Activated B cell treated with CpG ODN at 0.5 μM for 24 hours (primary cell): ENCODE measurements around the gene ANO3. TPM values are rescaled to one million over a fixed set of nuclear protein-coding genes. Genes with fewer than 3 reads are reported as not detected.

ENCODE experiments used
- ATAC-seq: fragments of 200-7000 bp; cut with Tn5 transposase; one replicate; pipeline ENCODE4 v1.10.0; 2021; ENCODE audit warnings: low read depth, mild to moderate bottlenecking, moderate library complexity
- CTCF ChIA-PET: fragments of 350-600 bp; sonication (Branson Sonifier 250); formaldehyde crosslinking; loops from one replicate; lab custom pipeline; 2021; ENCODE audit warnings: antibody characterized with exemption; lab: Charles Lee
- POLR2A ChIA-PET: fragments of 350-600 bp; sonication (Branson Sonifier 250); formaldehyde crosslinking; loops from one replicate; lab custom pipeline; 2021; ENCODE audit warnings: antibody characterized with exemption; lab: Charles Lee
- DNase-seq: peaks from one replicate; pipeline ENCODE4 v3.0.0; 2022
- H3K27ac Mint-ChIP-seq: one replicate; pipeline ENCODE4 v1.8.0; 2020; ENCODE audit warnings: mixed read lengths
- H3K27me3 Mint-ChIP-seq: one replicate; pipeline ENCODE4 v1.8.0; 2021; ENCODE audit warnings: mixed read lengths
- H3K36me3 Mint-ChIP-seq: one replicate; pipeline ENCODE4 v1.8.0; 2021; ENCODE audit warnings: low read depth, mixed read lengths
- H3K4me1 Mint-ChIP-seq: one replicate; pipeline ENCODE4 v1.8.0; 2021; ENCODE audit warnings: mixed read lengths
- H3K4me3 Mint-ChIP-seq: one replicate; pipeline ENCODE4 v1.8.0; 2020; ENCODE audit warnings: mild to moderate bottlenecking, mixed read lengths
- H3K9me3 Mint-ChIP-seq: one replicate; pipeline ENCODE4 v1.8.0; 2020; ENCODE audit warnings: mixed read lengths
- intact Hi-C: fragments of 100-400 bp; cut with micrococcal nuclease; formaldehyde crosslinking; loops from one replicate; pipeline ENCODE4 v1.15.1; 2024
- total RNA-seq: library from RNA; stranded (reverse); gene quantifications from 2 replicates; pipeline ENCODE4 v1.2.3, GENCODE V29; 2022
- TF ChIP-seq, protein P1 (sequence below): fragments of 200-600 bp; IDR thresholded peaks from one replicate; pipeline ENCODE4 v1.8.0; 2022; ENCODE audit warnings: antibody characterized with exemption, mild to moderate bottlenecking

ANO3 gene
- total RNA-seq, 1 donor from 2014 or later = not detected

DNA sequence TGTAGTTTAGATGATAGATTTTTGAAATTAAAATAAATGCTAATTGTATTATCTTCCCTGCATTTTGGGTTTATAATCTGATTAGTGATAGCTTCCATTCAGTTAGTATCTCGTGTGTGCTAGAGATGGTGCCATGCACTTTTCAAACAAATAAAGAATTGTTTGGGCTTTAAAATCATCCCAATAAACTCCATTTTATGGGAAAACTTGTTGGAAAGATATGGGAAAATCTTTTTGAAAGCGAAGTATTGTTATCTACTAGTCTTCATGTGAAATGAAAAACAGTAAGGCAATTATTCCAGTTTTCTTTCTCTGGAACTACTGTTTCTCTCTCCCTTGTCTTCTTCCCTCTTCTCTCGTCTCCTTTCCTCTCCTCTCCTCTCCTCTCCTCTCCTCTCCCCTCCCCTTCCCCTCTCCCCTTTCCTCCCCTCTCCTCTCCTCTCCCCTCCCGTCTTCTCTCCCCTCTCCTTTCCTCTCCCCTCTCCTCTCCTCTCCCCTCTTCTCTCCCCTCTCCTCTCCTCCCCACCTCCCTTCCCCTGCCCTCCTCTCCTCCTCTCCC, 268.0 kb downstream of the ANO3 start:
- ChIA-PET POLR2A (no interaction called here), CTCF (no interaction called here)
- ATAC-seq (no peak), DNase-seq (no peak)
- no peaks in the 10 kb centered on the region for H3K36me3 Mint-ChIP-seq
- H3K27me3 Mint-ChIP-seq = no peaks in the 10 kb centered on the region
- H3K4me1 Mint-ChIP-seq = no peaks in the 10 kb centered on the region
- intact Hi-C loops = no loop called here
- H3K9me3 Mint-ChIP-seq = peaks cover 9% of the 10 kb centered on the region
- no peak overlapping the region for H3K27ac Mint-ChIP-seq
- no peak overlapping the region for H3K4me3 Mint-ChIP-seq
- TF ChIP-seq, protein P1, sequence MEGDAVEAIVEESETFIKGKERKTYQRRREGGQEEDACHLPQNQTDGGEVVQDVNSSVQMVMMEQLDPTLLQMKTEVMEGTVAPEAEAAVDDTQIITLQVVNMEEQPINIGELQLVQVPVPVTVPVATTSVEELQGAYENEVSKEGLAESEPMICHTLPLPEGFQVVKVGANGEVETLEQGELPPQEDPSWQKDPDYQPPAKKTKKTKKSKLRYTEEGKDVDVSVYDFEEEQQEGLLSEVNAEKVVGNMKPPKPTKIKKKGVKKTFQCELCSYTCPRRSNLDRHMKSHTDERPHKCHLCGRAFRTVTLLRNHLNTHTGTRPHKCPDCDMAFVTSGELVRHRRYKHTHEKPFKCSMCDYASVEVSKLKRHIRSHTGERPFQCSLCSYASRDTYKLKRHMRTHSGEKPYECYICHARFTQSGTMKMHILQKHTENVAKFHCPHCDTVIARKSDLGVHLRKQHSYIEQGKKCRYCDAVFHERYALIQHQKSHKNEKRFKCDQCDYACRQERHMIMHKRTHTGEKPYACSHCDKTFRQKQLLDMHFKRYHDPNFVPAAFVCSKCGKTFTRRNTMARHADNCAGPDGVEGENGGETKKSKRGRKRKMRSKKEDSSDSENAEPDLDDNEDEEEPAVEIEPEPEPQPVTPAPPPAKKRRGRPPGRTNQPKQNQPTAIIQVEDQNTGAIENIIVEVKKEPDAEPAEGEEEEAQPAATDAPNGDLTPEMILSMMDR = no peak

DNA sequence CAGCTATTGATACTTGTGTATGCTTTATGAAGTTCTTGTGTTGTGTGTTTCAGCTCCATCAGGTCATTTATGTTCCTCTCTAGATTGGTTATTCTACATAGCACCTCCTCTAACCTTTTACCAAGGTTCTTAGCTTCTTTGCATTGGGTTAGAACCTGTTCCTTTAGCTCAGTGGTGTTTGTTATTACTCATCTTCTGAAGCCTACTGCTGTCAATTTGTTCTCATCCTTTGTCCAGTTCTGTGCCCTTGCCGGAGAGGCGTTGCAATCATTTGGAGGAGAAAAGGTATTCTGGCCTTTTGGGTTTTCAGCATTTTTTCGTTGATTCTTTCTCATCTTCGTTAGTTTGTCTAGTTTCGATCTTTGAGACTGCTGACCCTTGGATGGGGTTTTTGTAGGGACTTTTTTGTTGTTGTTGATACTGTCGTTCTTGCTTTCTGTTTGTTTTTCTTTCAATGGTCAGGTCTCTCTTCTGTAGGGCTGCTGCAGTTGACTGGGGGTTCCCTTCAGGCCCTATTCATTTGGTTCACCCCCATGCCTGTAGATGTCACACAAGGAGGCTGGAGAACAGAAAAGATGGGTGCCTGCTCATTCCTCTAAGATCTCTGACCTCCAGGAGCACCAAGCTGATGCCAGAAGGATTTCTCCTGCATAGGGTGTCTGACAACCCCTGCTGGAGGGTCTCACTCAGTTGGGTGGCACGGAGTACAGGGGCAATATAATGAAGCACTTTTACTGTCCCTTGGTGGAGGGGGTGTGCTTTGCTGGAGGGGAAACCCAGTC, 276.0 kb downstream of the ANO3 start:
- POLR2A ChIA-PET = no interaction called here
- TF ChIP-seq, protein P1 = no peak
- CTCF ChIA-PET = no interaction called here
- ATAC-seq (no peak), DNase-seq (no peak)
- no peaks in the 10 kb centered on the region for H3K27me3 Mint-ChIP-seq
- no peaks in the 10 kb centered on the region for H3K4me1 Mint-ChIP-seq
- H3K4me3 Mint-ChIP-seq = no peak overlapping the region
- H3K9me3 Mint-ChIP-seq = peaks cover 6% of the 10 kb centered on the region
- no peak overlapping the region for H3K27ac Mint-ChIP-seq
- H3K36me3 Mint-ChIP-seq = no peaks in the 10 kb centered on the region
- intact Hi-C loops = no loop called here

DNA sequence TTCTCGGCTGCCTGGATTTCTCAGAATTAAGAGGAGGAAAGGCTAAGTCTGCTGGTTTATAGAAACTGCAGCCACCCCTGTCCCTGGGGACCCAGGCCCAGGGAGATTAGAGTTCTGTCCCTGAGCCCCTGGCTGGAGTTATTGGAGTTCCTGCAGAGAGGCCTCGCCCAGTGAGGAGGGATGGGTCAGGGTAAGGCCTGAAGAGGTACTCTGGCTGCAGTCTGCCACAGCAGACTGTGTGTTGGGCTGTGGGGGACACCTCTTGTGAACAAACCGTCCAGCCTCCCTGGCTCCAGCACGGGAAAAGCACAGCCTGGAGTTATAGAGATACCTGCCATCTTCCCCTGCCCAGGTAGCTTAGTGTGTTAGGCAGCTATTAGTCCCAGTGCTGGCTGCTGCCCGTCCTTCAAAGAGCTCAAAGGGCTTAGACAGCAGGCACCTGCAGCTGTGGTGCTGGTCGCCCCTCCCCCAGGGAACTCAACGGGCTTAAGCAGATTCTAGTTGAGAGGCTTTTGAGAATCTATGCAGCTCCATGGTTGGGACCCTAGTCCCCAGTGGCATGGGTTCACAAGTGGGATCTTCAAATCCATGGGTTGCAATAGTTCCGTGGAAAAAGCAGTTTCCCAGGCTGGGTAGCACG, 276.7 kb downstream of the ANO3 start:
- ATAC-seq (no peak), DNase-seq (no peak)
- CTCF ChIA-PET = no interaction called here
- POLR2A ChIA-PET = no interaction called here
- Mint-ChIP-seq H3K9me3 (peaks cover 8% of the 10 kb centered on the region), H3K27me3 (no peaks in the 10 kb centered on the region), H3K4me3 (no peak overlapping the region), H3K36me3 (no peaks in the 10 kb centered on the region), H3K4me1 (no peaks in the 10 kb centered on the region), H3K27ac (no peak overlapping the region)
- intact Hi-C loops = no loop called here
- TF ChIP-seq, protein P1 = no peak

DNA sequence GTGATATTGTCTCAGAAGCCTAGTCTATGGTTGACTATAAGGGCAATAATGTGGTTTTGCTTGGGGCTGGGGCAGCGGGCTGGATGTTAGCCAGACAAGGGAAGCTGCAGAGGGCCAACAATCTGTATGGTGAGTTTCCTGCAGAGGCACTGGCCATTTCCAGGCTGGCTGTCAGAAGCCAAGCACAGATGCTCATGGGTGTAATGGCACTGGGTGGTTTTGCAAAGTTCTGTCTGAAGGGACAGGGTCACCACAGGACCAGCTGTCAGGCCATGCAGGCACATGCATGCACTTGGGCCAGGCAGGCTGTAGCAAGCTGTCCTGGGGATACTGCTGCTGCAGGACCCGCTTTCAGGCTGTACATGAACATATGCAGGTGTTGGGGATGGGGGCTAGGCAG, 281.8 kb downstream of the ANO3 start:
- H3K4me1 Mint-ChIP-seq = no peaks in the 10 kb centered on the region
- ChIA-PET POLR2A (no interaction called here), CTCF (no interaction called here)
- peaks cover 3% of the 10 kb centered on the region for H3K9me3 Mint-ChIP-seq
- H3K4me3 Mint-ChIP-seq = no peak overlapping the region
- TF ChIP-seq, protein P1 = no peak
- DNase-seq (no peak), ATAC-seq (no peak)
- no peak overlapping the region for H3K27ac Mint-ChIP-seq
- intact Hi-C loops = no loop called here
- H3K27me3 Mint-ChIP-seq = no peaks in the 10 kb centered on the region
- no peaks in the 10 kb centered on the region for H3K36me3 Mint-ChIP-seq

DNA sequence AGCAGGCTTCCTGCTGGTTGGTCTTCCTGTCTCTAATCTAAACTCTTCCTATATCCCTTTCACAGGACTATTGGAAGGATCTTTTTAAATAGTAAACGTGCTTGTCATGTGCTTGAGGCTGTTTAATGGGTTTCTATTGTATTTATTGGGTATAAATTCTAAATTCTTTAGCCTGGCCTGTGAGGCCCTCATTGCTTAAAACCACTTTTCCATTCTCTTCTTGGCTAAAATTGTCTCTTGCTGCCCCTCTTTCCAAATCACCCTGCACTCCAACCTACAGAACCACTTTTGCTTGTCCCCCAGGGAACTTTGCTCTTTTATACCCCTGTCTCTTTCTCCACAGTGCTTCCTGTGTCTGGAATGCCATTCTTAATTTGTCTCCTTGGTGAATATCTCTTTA, 286.5 kb downstream of the ANO3 start:
- Mint-ChIP-seq H3K9me3 (peaks cover under 1% of the 10 kb centered on the region), H3K27me3 (no peaks in the 10 kb centered on the region), H3K36me3 (no peaks in the 10 kb centered on the region), H3K4me3 (no peak overlapping the region), H3K4me1 (no peaks in the 10 kb centered on the region), H3K27ac (no peak overlapping the region)
- intact Hi-C loops = no loop called here
- ATAC-seq (no peak), DNase-seq (no peak)
- ChIA-PET POLR2A (no interaction called here), CTCF (no interaction called here)
- TF ChIP-seq, protein P1 = no peak
